Sigmoid colon (tissue), 7 donors: ENCODE data around the gene PTH1R. TPM values are rescaled to one million over a fixed set of nuclear protein-coding genes. Genes with fewer than 3 reads are reported as not detected.

ENCODE experiments used
- DNase-seq: peaks from one replicate; pipeline ENCODE4 v3.0.0-alpha.2; 2019
- H3K27ac ChIP-seq, 4 donors: fragments of 200-600 bp; sonication (generic); one replicate each; pipeline ENCODE4 v1.5.1; 2016 to 2019; ENCODE audit warnings: mild to moderate bottlenecking in 1 of 4
- H3K27me3 ChIP-seq, 3 donors: fragments of 200-600 bp; sonication (generic); one replicate each; pipeline ENCODE4 v1.5.1; 2019; ENCODE audit warnings: mild to moderate bottlenecking in 1 of 3
- H3K36me3 ChIP-seq, 4 donors: fragments of 200-600 bp; sonication (generic); one replicate each; pipeline ENCODE4 v1.5.1; 2016 to 2019
- H3K4me1 ChIP-seq, 4 donors: fragments of 200-600 bp; sonication (generic); one replicate each; pipeline ENCODE4 v1.5.1; 2017 to 2019
- H3K4me3 ChIP-seq, 4 donors: fragments of 200-600 bp; sonication (generic); one replicate each; pipeline ENCODE4 v1.5.1; 2017 to 2019; ENCODE audit warnings: mild to moderate bottlenecking in 2 of 4, moderate library complexity in 1 of 4
- H3K9me3 ChIP-seq, 4 donors: fragments of 200-600 bp in 3 of 4; sonication (generic) in 3 of 4; one replicate each; pipeline versions ENCODE4 v1.5.1 to v1.6.1; 2013 to 2019
- CTCF ChIP-seq, 4 experiments: fragments of 450-650 bp in 3 of 4; fragments of 200-600 bp in 1 of 4; IDR thresholded peaks; one replicate each; pipeline ENCODE4 v1.5.1; 2016 to 2019; ENCODE audit warnings: antibody characterized with exemption in 4 of 4, mild to moderate bottlenecking in 3 of 4, moderate library complexity in 2 of 4
- EP300 ChIP-seq, 4 donors: sonication (generic); formaldehyde crosslinking; IDR thresholded peaks; one replicate each; pipeline ENCODE4 v1.6.1; 2017; ENCODE audit warnings: antibody characterized with exemption in 4 of 4
- POLR2A ChIP-seq, 2 donors: fragments of 450-650 bp; IDR thresholded peaks; one replicate each; pipeline ENCODE4 v1.6.1; 2016; ENCODE audit warnings: antibody characterized with exemption in 2 of 2, mild to moderate bottlenecking in 2 of 2, moderate library complexity in 2 of 2
- POLR2AphosphoS5 ChIP-seq, 4 donors: sonication (generic); formaldehyde crosslinking; IDR thresholded peaks; one replicate each; pipeline ENCODE4 v1.6.1; 2017; ENCODE audit warnings: antibody characterized with exemption in 4 of 4
- WGBS, 2 donors: extraction: QIAGEN DNeasy Blood & Tissue Kit; methylation state at CpG; one replicate each; pipeline ENCODE4 v1.1.7; 2013; 5-methylcytosine and 5-hydroxymethylcytosine counted together
- intact Hi-C: fragments of 100-400 bp; cut with DNase I; formaldehyde crosslinking; loops from one replicate; pipeline ENCODE4 v1.15.1; 2023
- polyA plus RNA-seq, 3 donors: library from polyadenylated mRNA; stranded (reverse); fragments of 200-250 nt; gene quantifications; one replicate each; pipeline ENCODE4 v1.2.3, GENCODE V29; 2013
- total RNA-seq, 4 donors: library from RNA; depleted of rRNA; stranded (reverse); fragments of >200 nt; gene quantifications; one replicate each; pipeline ENCODE4 v1.1.0, GENCODE V29; 2016
- donor health status: healthy with polysubstance abuse.
- donor health status: Bipolar disorder and iron deficiency.
- donor health status: healthy.

PTH1R gene
- total and polyA plus RNA-seq, 7 donors: 1.2 to 9.0 (median 4.6) TPM

- Histone ChIP-seq H3K9me3 (no peaks in the 10 kb centered on the region), H3K27me3 (peaks cover 4 to 15% (median 6%) of the 10 kb centered on the region in 3 donors), H3K27ac (no peak overlapping the region), H3K4me1 (peaks cover 0 to 8% (median 6%) of the 10 kb centered on the region in 4 donors), H3K4me3 (no peak overlapping the region), H3K36me3 (no peaks in the 10 kb centered on the region)
- DNase-seq: peak; percentile 61
- WGBS, 2 donors: 82% methylated on average over 21 of the region's 21 CpGs
- intact Hi-C loops: no loop called here
- TF ChIP-seq CTCF (IDR thresholded peaks at IDR 0.05) (no peak), EP300 (IDR thresholded peaks at IDR 0.05) (no peak), POLR2AphosphoS5 (IDR thresholded peaks at IDR 0.05) (no peak), POLR2A (IDR thresholded peaks at IDR 0.05) (no peak)
These were observed 26.1 kb downstream of the PTH1R start for GRCh38 chr3:46903341-46904302.

GRCh38 chr3:46904303-46905212 is 27.0 kb downstream of the PTH1R start:
- intact Hi-C loops: no loop called here
- WGBS, 2 donors: 85 to 88% methylated on average over 18 of the region's 18 CpGs
- H3K9me3 ChIP-seq: no peaks in the 10 kb centered on the region
- DNase-seq: peak; percentile 62
- no peaks in the 10 kb centered on the region for H3K36me3 ChIP-seq
- H3K4me3 ChIP-seq: no peak overlapping the region
- peaks cover 0 to 10% (median 7%) of the 10 kb centered on the region in 4 donors for H3K4me1 ChIP-seq
- peaks cover 0 to 6% (median 0%) of the 10 kb centered on the region in 3 donors for H3K27me3 ChIP-seq
- TF ChIP-seq POLR2AphosphoS5 (IDR thresholded peaks at IDR 0.05): no peak
- no peak for TF ChIP-seq CTCF (IDR thresholded peaks at IDR 0.05)
- TF ChIP-seq EP300 (IDR thresholded peaks at IDR 0.05): no peak
- TF ChIP-seq POLR2A (IDR thresholded peaks at IDR 0.05): no peak
- no peak overlapping the region for H3K27ac ChIP-seq

- Histone ChIP-seq H3K27me3 (no peaks in the 10 kb centered on the region), H3K4me1 (peaks cover 0 to 13% (median 9%) of the 10 kb centered on the region in 4 donors), H3K36me3 (no peaks in the 10 kb centered on the region), H3K9me3 (no peaks in the 10 kb centered on the region), H3K27ac (no peak overlapping the region), H3K4me3 (no peak overlapping the region)
- DNase-seq: peak; percentile 50
- TF ChIP-seq POLR2A (IDR thresholded peaks at IDR 0.05) (no peak), EP300 (IDR thresholded peaks at IDR 0.05) (no peak), CTCF (IDR thresholded peaks at IDR 0.05) (no peak), POLR2AphosphoS5 (IDR thresholded peaks at IDR 0.05) (no peak)
- intact Hi-C loops: no loop called here
- 91 to 94% methylated on average over 3 of the region's 3 CpGs for WGBS, 2 donors
These were observed 27.7 kb downstream of the PTH1R start for GRCh38 chr3:46905213-46905560.

- Histone ChIP-seq H3K27me3 (no peaks in the 10 kb centered on the region), H3K36me3 (no peaks in the 10 kb centered on the region), H3K4me1 (peaks cover 0 to 13% (median 9%) of the 10 kb centered on the region in 4 donors), H3K4me3 (no peak overlapping the region), H3K27ac (no peak overlapping the region), H3K9me3 (no peaks in the 10 kb centered on the region)
- peak; percentile 52 for DNase-seq
- WGBS, 2 donors: 85 to 89% methylated on average over 11 of the region's 11 CpGs
- no peak for TF ChIP-seq CTCF (IDR thresholded peaks at IDR 0.05)
- no peak for TF ChIP-seq POLR2AphosphoS5 (IDR thresholded peaks at IDR 0.05)
- no peak for TF ChIP-seq EP300 (IDR thresholded peaks at IDR 0.05)
- TF ChIP-seq POLR2A (IDR thresholded peaks at IDR 0.05): no peak
- intact Hi-C loops: no loop called here
These were observed 28.3 kb downstream of the PTH1R start for GRCh38 chr3:46905661-46906451.
